K562 (cell line): ENCODE measurements around the gene OR10T2. TPM values are rescaled to one million over a fixed set of nuclear protein-coding genes. Genes with fewer than 3 reads are reported as not detected.

ENCODE experiments used
- ATAC-seq: fragments of 200-7000 bp; cut with Tn5 transposase; 3 replicates; pipeline ENCODE4 v1.9.1; 2020; ENCODE audit warnings: moderate library complexity
- BruUV-seq: library from RNA; stranded (reverse); fragments of 400-500 nt; replicated peaks from 2 replicates; lab custom pipeline; 2021; lab: Mats Ljungman, UMichigan
- CTCF ChIA-PET: fragments of 300-600 bp; formaldehyde crosslinking; extraction: SDS; loops from one replicate; lab custom pipeline; 2021; ENCODE audit warnings: low intra/inter-chr PET ratio; lab: Yijun Ruan, JAX
- POLR2A ChIA-PET: fragments of 300-600, 350-650 bp; sonication (Branson Sonifier 250); formaldehyde crosslinking; extraction: SDS; loops from one replicate; lab custom pipeline; 2021; ENCODE audit warnings: antibody characterized with exemption, inconsistent platforms; lab: Yijun Ruan, JAX
- DNase-seq, 4 experiments: peaks; one replicate each; pipeline versions ENCODE4 v3.0.0 to v3.0.0-alpha.2; 2011 to 2018; ENCODE audit warnings: low spot score in 3 of 4, mixed read lengths in 3 of 4; ENCODE audit errors: extremely low read depth in 1 of 4
- FAIRE-seq: peaks from 2 replicates; lab custom pipeline; 2011; peaks lifted over from hg19 to GRCh38; lab: Jason Lieb, UNC
- H2AFZ ChIP-seq: 2 replicates; pipeline ENCODE4 v1.6.0; 2011; ENCODE audit warnings: low read depth, low read length, control low read depth, inconsistent platforms
- H3K27ac ChIP-seq: fragments of 200-600 bp; 3 replicates; pipeline ENCODE4 v1.8.0; 2011; ENCODE audit warnings: low read depth, mild to moderate bottlenecking, control low read depth, inconsistent platforms, low read length, moderate library complexity, mixed read lengths; ENCODE audit errors: extremely low read depth
- H3K27me3 ChIP-seq, 2 experiments: fragments of 300-600 bp in 1 of 2; 2 replicates in 1 of 2; 3 replicates in 1 of 2; pipeline versions ENCODE4 v1.6.0 to v1.8.0; 2011; ENCODE audit warnings: inconsistent platforms in 2 of 2, low read length in 2 of 2, mild to moderate bottlenecking in 1 of 2, mixed read lengths in 1 of 2, moderate library complexity in 1 of 2; ENCODE audit not compliant: control insufficient read depth in 2 of 2, insufficient read depth in 2 of 2
- H3K36me3 ChIP-seq: fragments of 300-600 bp; 3 replicates; pipeline ENCODE4 v1.8.0; 2011; ENCODE audit warnings: mild to moderate bottlenecking, low read length, inconsistent platforms; ENCODE audit not compliant: control insufficient read depth, insufficient read depth
- H3K4me1 ChIP-seq, 2 experiments: fragments of 200-600 bp in 1 of 2; replicated peaks in 1 of 2; 2 replicates in 1 of 2; 3 replicates in 1 of 2; pipeline versions ENCODE4 v1.5.1 to v1.8.0; 2011; ENCODE audit warnings: inconsistent platforms in 2 of 2, low read length in 2 of 2, mild to moderate bottlenecking in 1 of 2, mixed read lengths in 1 of 2, moderate library complexity in 1 of 2; ENCODE audit not compliant: control insufficient read depth in 2 of 2, insufficient read depth in 2 of 2
- H3K4me2 ChIP-seq: 2 replicates; pipeline ENCODE4 v1.6.1; 2011; ENCODE audit warnings: low read length, control low read depth, inconsistent platforms, mixed read lengths; ENCODE audit not compliant: insufficient read depth
- H3K4me3 ChIP-seq: fragments of 200-600 bp; sonication (generic), shearing (Covaris generic); 2 replicates; pipeline ENCODE4 v1.5.1; 2016; ENCODE audit warnings: control low read depth, inconsistent platforms
- H3K79me2 ChIP-seq: fragments of 200-600 bp; 3 replicates; pipeline ENCODE4 v1.8.0; 2011; ENCODE audit warnings: low read length, inconsistent platforms; ENCODE audit not compliant: control insufficient read depth, insufficient read depth
- H3K9ac ChIP-seq, 2 experiments: 2 replicates each; pipeline versions ENCODE4 v1.6.0 to v1.6.1; 2011; ENCODE audit warnings: low read depth in 2 of 2, low read length in 2 of 2, control low read depth in 1 of 2, inconsistent platforms in 1 of 2, mild to moderate bottlenecking in 1 of 2, mixed read lengths in 1 of 2; ENCODE audit not compliant: insufficient read depth in 1 of 2
- H3K9me1 ChIP-seq: one replicate; pipeline ENCODE4 v1.6.0; 2011; ENCODE audit warnings: inconsistent platforms, mild to moderate bottlenecking, low read length, moderate library complexity; ENCODE audit not compliant: control insufficient read depth, insufficient read depth
- H3K9me3 ChIP-seq: replicated peaks from 2 replicates; pipeline ENCODE4 v1.5.1; 2011; ENCODE audit warnings: low read depth, low read length, inconsistent platforms; ENCODE audit not compliant: control insufficient read depth, insufficient read depth
- H4K20me1 ChIP-seq: replicated peaks from 2 replicates; pipeline ENCODE4 v1.6.1; 2011; ENCODE audit warnings: low read length, inconsistent platforms, mixed read lengths; ENCODE audit not compliant: control insufficient read depth, insufficient read depth
- BHLHE40 ChIP-seq: IDR thresholded peaks from 2 replicates; pipeline ENCODE4 v1.6.1; 2011; ENCODE audit warnings: low read length, improper control_type of control experiment
- CBFA2T2 ChIP-seq: fragments of 450-650 bp; conservative IDR thresholded peaks from 2 replicates; pipeline ENCODE4 v1.6.1; 2017; ENCODE audit warnings: mild to moderate bottlenecking
- CHD7 ChIP-seq: fragments of 200-600 bp; sonication (generic); IDR thresholded peaks from one replicate; pipeline ENCODE4 v1.6.1; 2012; ENCODE audit warnings: mild to moderate bottlenecking, low read depth, low read length, inconsistent platforms
- DMBX1 ChIP-seq: fragments of 250-450 bp; sonication (Bioruptor Pico); IDR thresholded peaks from 2 replicates; pipeline ENCODE4 v1.8.0; 2022; ENCODE audit warnings: inconsistent platforms, mild to moderate bottlenecking, moderate library complexity, borderline replicate concordance
- GABPB2 ChIP-seq: fragments of 250-450 bp; sonication (Bioruptor Pico); conservative IDR thresholded peaks from 2 replicates; pipeline ENCODE4 v1.5.1; 2021; ENCODE audit warnings: mild to moderate bottlenecking
- HNRNPK ChIP-seq: fragments of 200-400 bp; formaldehyde crosslinking; IDR thresholded peaks from one replicate; pipeline ENCODE4 v1.6.1; 2018; ENCODE audit warnings: mild to moderate bottlenecking, low read depth, low read length; ENCODE audit not compliant: poor library complexity, severe bottlenecking
- POLR3G ChIP-seq: IDR thresholded peaks from 2 replicates; pipeline ENCODE4 v1.6.1; 2011; ENCODE audit not compliant: insufficient read length, insufficient replicate concordance; ENCODE audit errors: extremely low read depth
- RUNX1 ChIP-seq: sonication (generic); IDR thresholded peaks from 2 replicates; pipeline ENCODE4 v1.6.1; 2016; ENCODE audit warnings: antibody characterized with exemption, low read depth
- SIX5 ChIP-seq, 2 experiments: IDR thresholded peaks; 2 replicates each; pipeline ENCODE4 v1.6.1; 2011; ENCODE audit warnings: low read length in 2 of 2, borderline replicate concordance in 1 of 2, low read depth in 1 of 2, mild to moderate bottlenecking in 1 of 2, moderate library complexity in 1 of 2; ENCODE audit not compliant: insufficient read depth in 1 of 2
- SREBF1 ChIP-seq: fragments of 150-350 bp; IDR thresholded peaks from 2 replicates; pipeline ENCODE4 v1.6.1; 2014; ENCODE audit warnings: antibody characterized with exemption, low read depth, low read length, borderline replicate concordance
- YBX1 ChIP-seq: fragments of 450-650 bp; IDR thresholded peaks from 2 replicates; pipeline ENCODE4 v1.7.1; 2016; ENCODE audit warnings: mild to moderate bottlenecking
- ZNF134 ChIP-seq: fragments of 250-450 bp; sonication (Bioruptor Pico); conservative IDR thresholded peaks from 2 replicates; pipeline ENCODE4 v1.4.0; 2020
- ZNF217 ChIP-seq: sonication (generic); formaldehyde crosslinking; IDR thresholded peaks from 2 replicates; pipeline ENCODE4 v1.8.0; 2022; ENCODE audit warnings: mild to moderate bottlenecking, missing genetic modification reagents
- ZNF57 ChIP-seq: fragments of 450-650 bp; formaldehyde crosslinking; IDR thresholded peaks from 2 replicates; pipeline ENCODE4 v1.4.0; 2020; ENCODE audit warnings: mild to moderate bottlenecking, moderate library complexity
- WGBS: fragments of 100-300 bp; shearing (Covaris generic); methylation state at CpG from one replicate; pipeline ENCODE4 v1.1.6; 2016; ENCODE audit warnings: low coverage, mixed read lengths; ENCODE audit not compliant: insufficient coverage; ENCODE audit errors: missing lambda C conversion rate; 5-methylcytosine and 5-hydroxymethylcytosine counted together
- in situ Hi-C: fragments of 300-500 bp; cut with MboI; formaldehyde crosslinking; loops from 4 replicates; pipeline ENCODE4 v1.15.0; 2018; ENCODE audit warnings: inconsistent platforms, mixed read lengths
- intact Hi-C: fragments of 100-400 bp; cut with micrococcal nuclease; formaldehyde crosslinking; loops from 2 replicates; pipeline ENCODE4 v1.14.2; 2022
- polyA plus RNA-seq, 8 experiments: library from polyadenylated mRNA; depleted of rRNA in 4 of 8; stranded (reverse) in 5 of 8; unstranded in 3 of 8; fragments of >200 nt; fragmentation: Nextera tagmentation in 2 of 8; fragmentation: Illumina TruSeq in 1 of 8; extraction: Ambion mirVana in 2 of 8; extraction: Trizol in 1 of 8; gene quantifications; 2 replicates each; pipeline versions ENCODE4 v1.2.1 to v1.2.3, GENCODE V29; 2011 to 2014; ENCODE audit warnings: inconsistent platforms in 1 of 8, missing spikeins in 1 of 8
- total RNA-seq, 7 experiments: library from RNA; depleted of rRNA in 6 of 7; stranded (reverse); fragments of >200 nt in 6 of 7; fragmentation: Illumina TruSeq in 2 of 7; extraction: Trizol in 2 of 7; gene quantifications; 2 replicates each; pipeline versions ENCODE4 v1.2.1 to v1.2.3, GENCODE V29; 2011 to 2021; ENCODE audit warnings: low replicate concordance in 1 of 7

OR10T2 gene
- total and polyA plus RNA-seq, 9 of the 15 experiments (the other 6 are each of a cell fraction or from before 2014, with no cell fraction given) = not detected

- Histone ChIP-seq H2AFZ (no peak overlapping the region), H3K4me1 (no peaks in the 10 kb centered on the region), H3K9me3 (no peaks in the 10 kb centered on the region), H3K9me1 (no peaks in the 10 kb centered on the region), H3K4me2 (no peak overlapping the region), H3K36me3 (no peaks in the 10 kb centered on the region), H3K79me2 (no peaks in the 10 kb centered on the region), H3K27ac (no peak overlapping the region), H3K9ac (no peak overlapping the region), H4K20me1 (no peaks in the 10 kb centered on the region), H3K4me3 (no peak overlapping the region), H3K27me3 (no peaks in the 10 kb centered on the region)
- 2% methylated on average over 4 of the region's 4 CpGs for WGBS
- no peak for FAIRE-seq
- no TSS peak for BruUV-seq
- intact Hi-C loops = no loop called here
- ATAC-seq = no peak
- no peak for DNase-seq
- CTCF ChIA-PET = no interaction called here
- POLR2A ChIA-PET = no interaction called here
- in situ Hi-C loops = no loop called here
- TF ChIP-seq GABPB2 (CRISPR knock-in tag) = no peak
- no peak for TF ChIP-seq POLR3G
- no peak for TF ChIP-seq CHD7
- TF ChIP-seq ZNF57 (CRISPR knock-in tag) = no peak
- TF ChIP-seq ZNF217 (CRISPR knock-in tag) = no peak
- no peak for TF ChIP-seq ZNF134 (CRISPR knock-in tag)
- no peak for TF ChIP-seq SREBF1
- no peak for TF ChIP-seq CBFA2T2
- TF ChIP-seq DMBX1 (CRISPR knock-in tag) = no peak
- TF ChIP-seq RUNX1 = no peak
- no peak for TF ChIP-seq HNRNPK
- no peak for TF ChIP-seq SIX5 (IDR thresholded peaks at IDR 0.05; ENCODE audit: borderline replicate concordance in 1 of 2, insufficient read depth in 1 of 2, low read depth in 1 of 2, low read length in 2 of 2)
- TF ChIP-seq BHLHE40 = no peak
- TF ChIP-seq YBX1 = no peak
Observed at GRCh38 chr1:158445376-158445775, 46.1 kb upstream of the OR10T2 start.
